ENCODE measurements around the gene ISCU.
"Not testable (repeated sequence)": the region's sequence is repeated elsewhere in the genome, so short reads cannot be mapped to it uniquely, and the experiment has no call there.

Gene ISCU

GRCh38 chr12:108582509-108582908 lies 20.1 kb downstream of the ISCU start:
- DNase-seq: no peak
- intact Hi-C loops (cut with DNase I): no loop called here

GRCh38 chr12:108582978-108583770 lies 20.8 kb downstream of the ISCU start:
- no peak for DNase-seq
- intact Hi-C loops (cut with DNase I): no loop called here

- intact Hi-C loops (cut with DNase I): no loop called here
- DNase-seq: no peak
These were observed 21.6 kb downstream of the ISCU start for GRCh38 chr12:108583991-108584390.

- DNase-seq: no peak
- intact Hi-C loops (cut with DNase I): no loop called here
These were observed 22.2 kb downstream of the ISCU start for GRCh38 chr12:108584456-108585065.

DNA sequence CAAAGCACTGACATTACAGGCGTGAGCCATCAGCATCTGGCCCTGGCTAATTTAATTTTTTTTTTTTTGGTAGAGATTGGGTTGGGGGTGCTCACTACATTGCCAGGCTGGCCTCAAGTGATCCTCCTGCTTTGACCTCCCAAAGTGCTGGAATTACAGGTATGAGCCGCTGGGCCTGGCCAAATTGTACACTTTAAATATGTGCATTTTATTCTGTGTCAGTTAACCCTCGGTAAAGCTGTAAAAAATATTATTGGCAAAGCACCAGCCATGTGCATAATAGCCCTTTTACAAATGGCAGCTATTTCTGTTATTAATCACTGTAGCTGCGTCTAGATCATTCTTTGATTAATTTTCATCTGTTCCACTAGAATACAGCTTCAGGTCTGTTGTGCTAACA lies 23.5 kb downstream of the ISCU start:
- no peak for DNase-seq
- intact Hi-C loops (cut with DNase I): no loop called here

GRCh38 chr12:108586306-108586705 lies 23.9 kb downstream of the ISCU start:
- no peak for DNase-seq
- intact Hi-C loops (cut with DNase I): no loop called here

DNA sequence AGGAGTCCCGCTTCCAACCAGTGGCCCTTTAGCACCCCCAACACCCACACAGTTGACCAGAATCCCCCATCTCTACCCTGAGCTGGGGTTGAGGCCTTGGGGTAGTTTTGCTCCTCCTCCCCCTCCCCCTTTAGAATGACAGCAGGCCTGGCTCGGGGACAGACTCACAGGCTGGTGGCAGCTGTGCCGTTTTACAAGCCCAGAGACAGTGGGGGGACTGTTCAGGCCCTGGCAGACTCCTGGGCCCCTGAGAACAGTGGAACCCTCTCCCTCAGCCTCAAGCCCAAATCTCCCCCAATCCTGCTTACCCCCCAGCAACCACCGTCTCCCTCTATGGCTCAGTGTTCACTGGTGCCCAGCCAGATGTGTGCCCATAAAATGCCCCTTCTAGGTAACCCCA lies 25.4 kb downstream of the ISCU start:
- intact Hi-C loops (cut with DNase I): no loop called here
- peak; percentile 32 to 86 (median 71) for DNase-seq

- no peak for DNase-seq
- intact Hi-C loops (cut with DNase I): no loop called here
These were observed 26.8 kb downstream of the ISCU start for GRCh38 chr12:108589028-108589839.

- intact Hi-C loops (cut with DNase I): no loop called here
- no peak for DNase-seq
These were observed 27.4 kb downstream of the ISCU start for GRCh38 chr12:108589840-108590229.

DNA sequence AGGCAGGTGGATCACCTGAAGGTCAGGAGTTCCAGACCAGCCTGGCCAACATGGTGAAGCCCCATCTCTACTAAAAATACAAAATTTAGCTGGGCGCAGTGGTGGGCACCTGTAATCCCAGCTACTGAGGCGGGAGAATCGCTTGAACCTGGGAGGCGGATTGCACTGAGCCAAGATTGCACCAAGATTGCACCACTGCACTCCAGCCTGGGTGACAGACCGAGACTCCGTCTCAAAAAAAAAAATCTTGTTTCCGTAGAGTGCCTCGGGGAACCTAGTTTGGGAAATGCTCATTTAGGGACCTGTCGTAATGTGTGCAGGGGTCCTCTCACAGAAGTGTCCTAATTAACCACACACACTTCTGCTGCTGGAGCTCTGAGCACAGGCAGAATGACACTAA lies 28.1 kb downstream of the ISCU start:
- DNase-seq; intact Hi-C loops (cut with DNase I): not testable (repeated sequence)

- DNase-seq: no peak
- intact Hi-C loops (cut with DNase I): no loop called here
These were observed 29.0 kb downstream of the ISCU start for GRCh38 chr12:108591267-108591980.

DNA sequence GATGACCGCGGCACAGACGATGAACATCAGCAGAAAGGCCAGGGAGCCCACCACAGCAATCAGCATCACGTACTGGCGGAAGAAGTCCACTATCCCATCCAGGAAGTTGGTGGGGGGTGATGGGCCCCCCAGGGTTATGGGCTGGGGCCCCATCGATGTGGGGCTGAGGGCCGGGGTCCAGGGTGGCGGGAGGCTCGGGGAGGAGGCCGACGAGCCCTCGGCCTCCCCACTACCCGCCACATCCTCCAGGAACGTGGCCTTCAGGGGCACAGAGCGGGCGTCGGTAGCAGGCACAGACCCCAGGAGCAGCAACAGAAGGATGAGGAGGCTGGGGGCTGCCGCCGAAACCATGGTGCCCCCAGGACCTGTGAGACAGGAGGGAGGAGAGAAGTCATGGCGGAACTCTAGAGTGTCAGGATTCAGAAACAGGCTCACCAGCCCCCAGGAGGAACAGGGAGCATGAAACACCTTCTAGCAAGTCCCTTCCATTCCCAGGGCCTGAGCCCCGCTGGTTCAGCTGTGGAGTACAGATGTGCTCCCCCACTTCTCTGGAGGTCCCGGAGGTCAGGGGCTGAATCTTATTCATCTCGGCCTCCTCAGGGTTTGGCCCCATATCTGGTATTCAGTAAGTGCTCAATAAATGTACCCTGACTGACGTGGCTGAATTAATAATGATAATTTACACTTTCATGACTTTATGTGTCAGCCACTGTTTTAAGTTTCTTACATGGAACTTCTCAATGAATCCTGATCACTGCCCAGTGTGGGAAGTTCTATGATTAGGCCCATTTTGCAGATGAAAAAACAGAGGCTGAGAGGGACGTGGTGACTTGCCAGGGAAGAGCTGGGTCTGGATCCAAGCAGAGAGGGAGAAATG lies 29.9 kb downstream of the ISCU start:
- DNase-seq: no peak
- intact Hi-C loops (cut with DNase I): no loop called here

GRCh38 chr12:108594323-108594903 lies 32.0 kb downstream of the ISCU start:
- intact Hi-C loops (cut with DNase I): no loop called here
- no peak for DNase-seq

DNA sequence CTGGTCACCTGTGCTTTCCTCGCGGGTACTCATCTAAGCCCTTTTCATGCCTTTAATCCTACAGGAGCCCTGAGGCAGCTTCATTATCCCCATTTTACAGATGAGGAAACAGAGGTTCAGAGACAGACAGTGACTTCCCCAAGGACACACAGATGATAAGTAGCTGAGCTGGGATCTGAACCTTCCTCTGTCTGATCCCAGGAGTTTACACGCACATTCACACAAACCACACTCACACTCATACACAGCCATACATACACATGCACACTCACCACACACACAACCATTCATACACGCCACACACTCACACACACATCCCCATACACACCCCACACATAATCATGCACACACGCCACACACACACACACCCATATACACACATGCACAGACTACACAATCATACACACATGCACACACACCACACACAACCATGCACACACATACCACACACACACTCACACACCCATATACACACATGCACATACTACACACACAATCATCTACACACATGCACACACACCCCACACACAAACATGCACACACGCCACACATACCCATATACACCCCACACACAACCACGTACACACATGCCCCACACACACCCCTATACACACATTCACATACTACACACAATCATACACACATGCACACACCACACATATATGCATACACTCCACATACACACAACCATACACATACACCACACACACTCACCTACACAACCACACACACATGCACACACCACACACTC lies 32.7 kb downstream of the ISCU start:
- no peak for DNase-seq
- intact Hi-C loops (cut with DNase I): no loop called here

DNA sequence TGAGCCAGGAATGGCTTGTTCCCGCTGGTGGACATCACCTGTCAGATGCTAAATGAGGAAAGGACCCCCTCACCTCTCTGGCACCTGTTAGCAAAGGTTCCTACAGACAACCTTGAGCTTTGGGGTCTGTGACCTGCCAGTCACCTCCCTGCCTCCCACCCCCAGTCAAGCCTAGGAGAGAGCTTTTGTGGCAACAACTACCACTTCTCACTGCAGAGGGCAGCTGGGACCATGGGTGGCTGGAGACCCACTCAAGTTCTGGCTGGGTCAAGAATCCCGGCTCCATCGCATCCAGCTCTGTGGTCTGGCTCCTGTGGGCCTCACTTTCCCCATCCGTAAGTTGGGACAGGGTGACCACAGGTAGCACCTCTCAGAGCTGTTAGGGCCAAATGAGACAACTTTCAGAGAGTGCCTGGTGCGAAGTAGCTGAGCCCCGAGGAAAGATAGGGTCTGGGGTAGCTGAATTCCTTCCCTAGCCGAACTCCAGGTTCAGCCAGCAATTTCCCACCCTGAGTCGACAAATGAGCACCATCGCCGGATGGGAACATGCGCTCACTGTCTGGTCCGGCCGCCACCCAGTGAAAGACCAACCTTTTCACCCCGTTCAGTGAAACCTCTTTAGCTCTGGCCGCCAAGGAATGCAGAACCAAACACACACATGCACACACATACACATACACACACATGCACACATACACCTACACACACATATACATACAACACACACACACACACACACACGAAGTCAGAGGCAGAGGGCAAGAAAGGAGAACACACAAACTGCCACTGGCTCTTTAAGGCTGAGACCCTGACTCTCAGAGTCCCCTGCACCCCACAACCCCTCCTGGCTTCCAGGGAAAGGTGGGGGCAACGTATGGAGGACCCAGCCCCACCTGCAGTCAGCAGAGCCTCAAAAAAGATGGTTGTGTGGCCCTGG lies 33.6 kb downstream of the ISCU start:
- DNase-seq: no peak
- intact Hi-C loops (cut with DNase I): no loop called here

- DNase-seq: no peak
- intact Hi-C loops (cut with DNase I): no loop called here
These were observed 34.6 kb downstream of the ISCU start for GRCh38 chr12:108596854-108597558.
